Stimulated activated naive CD8-positive, alpha-beta T cell treated with anti-CD3 and anti-CD28 coated beads, Interleukin-15, amount 100 ng/mL, for 72 hours (primary cell): ENCODE results near the gene AGXT2.
"Not testable (repeated sequence)": the region's sequence is repeated elsewhere in the genome, so short reads cannot be mapped to it uniquely, and the experiment has no call there.

Experiments
- ATAC-seq: fragments of 150-1000 bp; cut with Tn5 transposase; 2 replicates; pipeline ENCODE4 v1.10.0; 2021; ENCODE audit warnings: mild to moderate bottlenecking, moderate library complexity
- DNase-seq, 2 donors: peaks; one replicate each; pipeline ENCODE4 v3.0.0; 2021 to 2022
- H3K27ac Mint-ChIP-seq, 2 donors: one replicate each; pipeline ENCODE4 v1.8.0; 2022; ENCODE audit warnings: mild to moderate bottlenecking in 2 of 2, mixed read lengths in 2 of 2, moderate library complexity in 2 of 2
- H3K27me3 Mint-ChIP-seq: one replicate; pipeline ENCODE4 v1.8.0; 2022; ENCODE audit warnings: mixed read lengths
- H3K4me1 Mint-ChIP-seq: one replicate; pipeline ENCODE4 v1.8.0; 2022; ENCODE audit warnings: mild to moderate bottlenecking, mixed read lengths
- H3K4me3 Mint-ChIP-seq, 2 donors: one replicate each; pipeline ENCODE4 v1.8.0; 2022; ENCODE audit warnings: mild to moderate bottlenecking in 2 of 2, mixed read lengths in 2 of 2, moderate library complexity in 1 of 2
- H3K9me3 Mint-ChIP-seq, 2 donors: one replicate each; pipeline ENCODE4 v1.8.0; 2022; ENCODE audit warnings: mixed read lengths in 2 of 2

Gene AGXT2

GRCh38 chr5:34976347-34976746, 71.4 kb downstream of the AGXT2 start:
- H3K27ac Mint-ChIP-seq, result no peak overlapping the region
- DNase-seq (no peak), ATAC-seq (no peak)
- no peak overlapping the region for H3K4me3 Mint-ChIP-seq
- H3K4me1 Mint-ChIP-seq, result no peaks in the 10 kb centered on the region
- no peaks in the 10 kb centered on the region for H3K27me3 Mint-ChIP-seq
- H3K9me3 Mint-ChIP-seq, result peaks cover 0 to 6% of the 10 kb centered on the region in 2 donors

- H3K4me3 Mint-ChIP-seq, H3K9me3 Mint-ChIP-seq, H3K4me1 Mint-ChIP-seq, ATAC-seq, DNase-seq, H3K27me3 Mint-ChIP-seq, H3K27ac Mint-ChIP-seq: not testable (repeated sequence)
Measured at GRCh38 chr5:34971655-34972054, 76.1 kb downstream of the AGXT2 start.

GRCh38 chr5:34970552-34970951, 77.2 kb downstream of the AGXT2 start:
- ATAC-seq, result no peak
- no peaks in the 10 kb centered on the region for H3K4me1 Mint-ChIP-seq
- peaks cover 10 to 14% of the 10 kb centered on the region in 2 donors for H3K9me3 Mint-ChIP-seq
- no peak overlapping the region for H3K27ac Mint-ChIP-seq
- no peaks in the 10 kb centered on the region for H3K27me3 Mint-ChIP-seq
- no peak overlapping the region for H3K4me3 Mint-ChIP-seq
- DNase-seq, result no peak

GRCh38 chr5:34968258-34968657, 79.5 kb downstream of the AGXT2 start:
- no peak for ATAC-seq
- no peak overlapping the region for H3K4me3 Mint-ChIP-seq

GRCh38 chr5:34967540-34967939, 80.2 kb downstream of the AGXT2 start:
- Mint-ChIP-seq H3K4me3 (no peak overlapping the region), H3K4me1 (no peaks in the 10 kb centered on the region), H3K9me3 (peaks cover 12 to 21% of the 10 kb centered on the region in 2 donors), H3K27ac (no peak overlapping the region), H3K27me3 (no peaks in the 10 kb centered on the region)
- no peak for DNase-seq
- ATAC-seq, result no peak

More at GRCh38 chr5:34968258-34968657, 79.5 kb downstream of the AGXT2 start:
- H3K9me3 Mint-ChIP-seq, result peaks cover 12 to 21% of the 10 kb centered on the region in 2 donors
- H3K27me3 Mint-ChIP-seq, result no peaks in the 10 kb centered on the region
- H3K27ac Mint-ChIP-seq, result no peak overlapping the region
- DNase-seq, result no peak
- H3K4me1 Mint-ChIP-seq, result no peaks in the 10 kb centered on the region

- no peaks in the 10 kb centered on the region for H3K9me3 Mint-ChIP-seq
- peak; percentile 92 for ATAC-seq
- DNase-seq, result peak; percentile 8 to 12
- no peaks in the 10 kb centered on the region for H3K27me3 Mint-ChIP-seq
- peak overlapping the region; percentile 17 to 75 for H3K27ac Mint-ChIP-seq
- peaks cover 21% of the 10 kb centered on the region for H3K4me1 Mint-ChIP-seq
- no peak overlapping the region for H3K4me3 Mint-ChIP-seq
Measured at GRCh38 chr5:34959323-34959722, 88.4 kb downstream of the AGXT2 start.

- Mint-ChIP-seq H3K27me3 (no peaks in the 10 kb centered on the region), H3K4me1 (peaks cover 21% of the 10 kb centered on the region), H3K4me3 (no peak overlapping the region), H3K9me3 (no peaks in the 10 kb centered on the region), H3K27ac (no peak overlapping the region)
- DNase-seq, result no peak
- ATAC-seq, result peak; percentile 66
Measured at GRCh38 chr5:34957857-34958690, 89.7 kb downstream of the AGXT2 start.

GRCh38 chr5:34957321-34957720, 90.4 kb downstream of the AGXT2 start:
- ATAC-seq, result no peak
- H3K27ac Mint-ChIP-seq, result no peak overlapping the region
- H3K4me3 Mint-ChIP-seq, result no peak overlapping the region
- H3K27me3 Mint-ChIP-seq, result no peaks in the 10 kb centered on the region
- no peak for DNase-seq
- H3K4me1 Mint-ChIP-seq, result peaks cover 21% of the 10 kb centered on the region
- H3K9me3 Mint-ChIP-seq, result no peaks in the 10 kb centered on the region
